SU-DHL-6 (cell line): ENCODE measurements around the gene STXBP5L.
"Not testable (repeated sequence)": the region's sequence is repeated elsewhere in the genome, so short reads cannot be mapped to it uniquely, and the experiment has no call there.

Experiments
- H2AFZ ChIP-seq: fragments of 200-600 bp; sonication (generic); 2 replicates; pipeline ENCODE4 v1.6.1; 2014; ENCODE audit warnings: low read depth, mild to moderate bottlenecking, moderate library complexity, mixed read lengths, antibody characterized with exemption, low read length; ENCODE audit not compliant: severe bottlenecking
- H3F3A ChIP-seq: fragments of 200-600 bp; shearing (Covaris generic); 2 replicates; pipeline ENCODE4 v1.6.0; 2016; ENCODE audit warnings: antibody characterized with exemption, mild to moderate bottlenecking; ENCODE audit not compliant: insufficient read depth
- H3K27ac ChIP-seq: fragments of 200-600 bp; sonication (generic); 2 replicates; pipeline ENCODE4 v1.5.1; 2016; ENCODE audit warnings: low read depth, mild to moderate bottlenecking, low read length, moderate library complexity, mixed read lengths
- H3K27me3 ChIP-seq: fragments of 200-600 bp; sonication (generic), shearing (Covaris generic); 2 replicates; pipeline ENCODE4 v1.6.0; 2014; ENCODE audit warnings: mild to moderate bottlenecking, low read length
- H3K36me3 ChIP-seq: fragments of 200-600 bp; sonication (generic); 2 replicates; pipeline ENCODE4 v1.6.1; 2014; ENCODE audit warnings: mild to moderate bottlenecking, low read length, mixed read lengths
- H3K4me2 ChIP-seq: fragments of 300-600, 200-600 bp; shearing (Covaris generic), sonication (generic); 2 replicates; pipeline ENCODE4 v1.6.0; 2014; ENCODE audit warnings: low read length, low read depth, mild to moderate bottlenecking; ENCODE audit not compliant: poor library complexity, severe bottlenecking
- H3K4me3 ChIP-seq: fragments of 200-600 bp; sonication (generic); 2 replicates; pipeline ENCODE4 v1.5.1; 2014; ENCODE audit warnings: antibody characterized with exemption, low read length, mild to moderate bottlenecking, mixed read lengths; ENCODE audit not compliant: insufficient read depth, poor library complexity, severe bottlenecking
- H3K79me2 ChIP-seq: fragments of 200-600 bp; sonication (generic); 2 replicates; pipeline ENCODE4 v1.6.1; 2014; ENCODE audit warnings: mild to moderate bottlenecking, low read length, moderate library complexity; ENCODE audit not compliant: insufficient read depth
- H3K9ac ChIP-seq: fragments of 200-600 bp; sonication (generic); 2 replicates; pipeline ENCODE4 v1.7.0; 2014; ENCODE audit warnings: mild to moderate bottlenecking, low read length
- H3K9me2 ChIP-seq: fragments of 200-600 bp; sonication (generic); replicated peaks from 2 replicates; pipeline ENCODE4 v1.6.1; 2014; ENCODE audit warnings: low read length; ENCODE audit not compliant: insufficient read depth
- H3K9me3 ChIP-seq: fragments of 200-600 bp; sonication (generic); 2 replicates; pipeline ENCODE4 v1.6.1; 2014; ENCODE audit warnings: low read length, mixed read lengths; ENCODE audit not compliant: insufficient read depth
- H4K20me1 ChIP-seq: fragments of 200-600 bp; sonication (generic); 2 replicates; pipeline ENCODE4 v1.6.1; 2014; ENCODE audit warnings: low read depth, mild to moderate bottlenecking, antibody characterized with exemption, low read length, moderate library complexity, mixed read lengths
- CTCF ChIP-seq: fragments of 200-600 bp; sonication (generic); IDR thresholded peaks from one replicate; pipeline ENCODE4 v1.5.1; 2017; ENCODE audit warnings: antibody characterized with exemption, mild to moderate bottlenecking, low read length, moderate library complexity; ENCODE audit not compliant: insufficient read depth, poor library complexity, severe bottlenecking
- EZH2phosphoT487 ChIP-seq: fragments of 200-600 bp; sonication (generic), shearing (Covaris generic); conservative IDR thresholded peaks from 2 replicates; pipeline ENCODE4 v1.6.1; 2018; ENCODE audit warnings: mild to moderate bottlenecking, antibody characterized with exemption, low read length, moderate library complexity, mixed read lengths

The STXBP5L gene

DNA sequence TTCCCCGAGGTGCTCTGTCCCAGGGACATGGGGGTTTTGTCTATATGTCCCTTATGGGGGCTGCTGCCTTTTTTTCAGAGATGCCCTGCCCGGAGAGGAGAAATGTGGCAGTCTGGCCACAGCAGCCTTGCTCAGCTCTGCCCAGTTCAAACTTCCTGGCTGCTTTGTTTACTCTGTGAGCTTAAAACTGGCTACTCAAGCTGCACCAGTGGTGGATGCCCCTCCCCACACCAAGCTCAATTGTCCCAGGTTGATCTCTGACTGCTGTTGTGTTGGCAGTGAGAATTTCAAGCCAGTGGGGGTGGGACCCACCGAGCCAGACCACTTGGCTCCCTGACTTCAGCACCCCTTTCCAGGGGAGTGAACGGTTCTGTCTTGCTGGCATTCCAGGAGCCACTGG, 188.9 kb downstream of the STXBP5L start:
- H3K27ac ChIP-seq: no peak overlapping the region
- no peaks in the 10 kb centered on the region for H3K27me3 ChIP-seq
- TF ChIP-seq CTCF (no peak), EZH2phosphoT487 (no peak)
- no peaks in the 10 kb centered on the region for H3F3A ChIP-seq
- no peaks in the 10 kb centered on the region for H3K9me3 ChIP-seq
- H3K79me2 ChIP-seq: no peaks in the 10 kb centered on the region
- H4K20me1 ChIP-seq: no peaks in the 10 kb centered on the region
- H2AFZ ChIP-seq: no peak overlapping the region
- no peak overlapping the region for H3K4me2 ChIP-seq
- H3K4me3 ChIP-seq: no peak overlapping the region
- H3K9ac ChIP-seq: no peak overlapping the region
- H3K36me3 ChIP-seq: no peaks in the 10 kb centered on the region
- H3K9me2 ChIP-seq: no peaks in the 10 kb centered on the region

- H3K79me2 ChIP-seq, H3K9me3 ChIP-seq, H3K4me3 ChIP-seq, H3K9me2 ChIP-seq, H3K27ac ChIP-seq, H3K4me2 ChIP-seq, H2AFZ ChIP-seq, H3K27me3 ChIP-seq, H3K36me3 ChIP-seq, H4K20me1 ChIP-seq, H3F3A ChIP-seq, H3K9ac ChIP-seq: not testable (repeated sequence)
These were observed 203.1 kb downstream of the STXBP5L start for GRCh38 chr3:121111086-121111485.

GRCh38 chr3:121111914-121112612, 204.1 kb downstream of the STXBP5L start:
- no peak overlapping the region for H3K27ac ChIP-seq
- H3K9me2 ChIP-seq: no peaks in the 10 kb centered on the region
- TF ChIP-seq CTCF: no peak
- TF ChIP-seq EZH2phosphoT487: no peak
- no peaks in the 10 kb centered on the region for H3K27me3 ChIP-seq
- no peak overlapping the region for H3K9ac ChIP-seq
- no peak overlapping the region for H3K4me3 ChIP-seq
- H3K36me3 ChIP-seq: no peaks in the 10 kb centered on the region
- no peaks in the 10 kb centered on the region for H3F3A ChIP-seq
- H3K79me2 ChIP-seq: no peaks in the 10 kb centered on the region
- no peak overlapping the region for H3K4me2 ChIP-seq
- no peaks in the 10 kb centered on the region for H3K9me3 ChIP-seq
- no peaks in the 10 kb centered on the region for H4K20me1 ChIP-seq
- H2AFZ ChIP-seq: no peak overlapping the region

DNA sequence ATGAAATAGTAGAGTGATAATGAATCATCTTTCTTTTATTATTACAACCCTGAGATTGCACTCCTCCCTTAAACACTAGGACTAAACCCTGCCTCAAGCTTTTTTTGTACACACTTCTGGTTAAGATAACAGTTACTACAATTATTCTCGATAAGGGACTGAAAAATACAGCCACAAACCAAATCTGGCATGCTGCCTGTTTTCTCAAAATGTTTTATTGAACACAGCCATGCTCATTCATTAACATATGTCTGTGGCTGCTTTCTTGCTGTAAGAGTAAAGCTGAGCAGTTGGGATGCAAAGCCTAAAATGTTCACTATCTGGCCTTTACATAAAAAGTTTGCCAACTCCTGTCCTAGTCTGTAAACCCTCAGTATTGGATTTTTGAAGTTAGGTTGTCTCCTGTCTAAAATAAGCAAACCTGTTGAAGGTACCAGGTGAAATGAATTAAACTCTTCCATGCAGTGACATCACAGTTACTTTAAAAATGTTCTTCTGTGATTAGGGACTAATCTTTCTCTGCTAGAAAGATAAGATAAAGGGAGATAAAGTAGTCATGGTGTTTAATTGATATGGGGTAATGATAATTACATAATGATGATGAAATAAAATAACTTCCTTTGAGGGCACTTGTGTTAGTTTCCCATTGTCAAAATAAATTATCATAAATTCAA, 218.2 kb downstream of the STXBP5L start:
- H3K9ac ChIP-seq: no peak overlapping the region
- no peaks in the 10 kb centered on the region for H3F3A ChIP-seq
- H3K79me2 ChIP-seq: no peaks in the 10 kb centered on the region
- TF ChIP-seq CTCF (no peak), EZH2phosphoT487 (no peak)
- H3K27me3 ChIP-seq: no peaks in the 10 kb centered on the region
- no peak overlapping the region for H3K4me3 ChIP-seq
- no peak overlapping the region for H3K27ac ChIP-seq
- H3K9me3 ChIP-seq: no peaks in the 10 kb centered on the region
- H2AFZ ChIP-seq: no peak overlapping the region
- H3K9me2 ChIP-seq: no peaks in the 10 kb centered on the region
- H3K36me3 ChIP-seq: no peaks in the 10 kb centered on the region
- no peak overlapping the region for H3K4me2 ChIP-seq
- no peaks in the 10 kb centered on the region for H4K20me1 ChIP-seq
